Effector memory CD4-positive, alpha-beta T cell (primary cell): Measurements from ENCODE around the gene CABP4.

Experiments
- DNase-seq, 3 donors: peaks; one replicate each; pipeline ENCODE4 v3.0.0-alpha.2; 2020
- H3K27ac ChIP-seq: 2 replicates; pipeline ENCODE4 v1.7.0; 2013; ENCODE audit warnings: mild to moderate bottlenecking, low read length, moderate library complexity; ENCODE audit not compliant: insufficient read depth, poor library complexity, severe bottlenecking
- H3K27me3 ChIP-seq: replicated peaks from 2 replicates; pipeline ENCODE4 v1.7.0; 2013; ENCODE audit warnings: mild to moderate bottlenecking, low read length; ENCODE audit not compliant: insufficient read depth, control insufficient read depth, poor library complexity, severe bottlenecking
- H3K36me3 ChIP-seq: 2 replicates; pipeline ENCODE4 v1.7.0; 2013; ENCODE audit warnings: mild to moderate bottlenecking, low read length, moderate library complexity; ENCODE audit not compliant: control insufficient read depth, insufficient read depth
- H3K4me1 ChIP-seq: 2 replicates; pipeline ENCODE4 v1.7.0; 2013; ENCODE audit warnings: low read length, mild to moderate bottlenecking; ENCODE audit not compliant: control insufficient read depth, insufficient read depth, poor library complexity, severe bottlenecking
- H3K4me3 ChIP-seq: 2 replicates; pipeline ENCODE4 v1.7.0; 2013; ENCODE audit warnings: low read length, low read depth, mild to moderate bottlenecking; ENCODE audit not compliant: insufficient read depth, poor library complexity, severe bottlenecking
- H3K9me3 ChIP-seq: 2 replicates; pipeline ENCODE4 v1.7.0; 2013; ENCODE audit warnings: mild to moderate bottlenecking, low read length, moderate library complexity; ENCODE audit not compliant: control insufficient read depth

Gene CABP4

DNA sequence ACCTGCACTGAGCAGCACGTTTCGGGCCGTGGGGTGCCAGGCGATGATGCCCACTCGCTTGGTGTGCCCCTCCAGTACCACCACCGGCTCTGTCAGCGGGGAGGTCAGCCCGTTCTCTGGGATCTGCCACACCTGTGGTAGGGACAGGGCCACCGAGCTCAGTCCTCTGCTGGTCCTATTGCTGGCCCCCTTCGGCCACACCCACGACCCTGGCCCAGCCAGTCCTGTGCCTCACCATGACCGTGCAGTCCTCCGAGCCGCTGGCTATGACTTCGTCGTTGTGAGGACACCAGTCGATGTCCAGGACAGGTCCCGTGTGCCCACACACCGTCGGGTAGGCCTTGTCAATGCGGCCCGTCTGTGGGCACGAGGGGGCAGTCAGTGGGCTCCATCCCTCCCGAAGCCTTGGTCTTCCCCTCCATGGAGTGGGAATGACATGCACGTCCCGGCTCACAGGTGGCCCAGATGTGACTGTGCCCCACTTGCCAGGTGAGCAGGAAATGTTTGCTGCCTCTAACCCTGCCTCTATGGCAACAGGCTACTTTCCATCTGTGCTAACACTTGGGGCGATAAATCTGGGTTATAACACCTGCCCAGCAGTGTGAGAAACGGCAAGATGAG lies 13.3 kb upstream of the CABP4 start:
- Histone ChIP-seq H3K36me3 (no peaks in the 10 kb centered on the region), H3K9me3 (no peaks in the 10 kb centered on the region), H3K4me1 (peaks cover 60% of the 10 kb centered on the region), H3K4me3 (no peak overlapping the region), H3K27ac (peak overlapping the region; percentile 93), H3K27me3 (no peaks in the 10 kb centered on the region)
- no peak for DNase-seq

- H3K4me1 ChIP-seq, result peaks cover 69% of the 10 kb centered on the region
- no peak for DNase-seq
- peak overlapping the region; percentile 89 for H3K27ac ChIP-seq
- H3K4me3 ChIP-seq, result no peak overlapping the region
- no peaks in the 10 kb centered on the region for H3K36me3 ChIP-seq
- no peaks in the 10 kb centered on the region for H3K27me3 ChIP-seq
- H3K9me3 ChIP-seq, result no peaks in the 10 kb centered on the region
Observed at GRCh38 chr11:67442504-67443404, 12.4 kb upstream of the CABP4 start.

GRCh38 chr11:67445515-67445914 lies 9.6 kb upstream of the CABP4 start:
- no peaks in the 10 kb centered on the region for H3K27me3 ChIP-seq
- H3K4me3 ChIP-seq, result no peak overlapping the region
- no peaks in the 10 kb centered on the region for H3K9me3 ChIP-seq
- H3K4me1 ChIP-seq, result peaks cover 59% of the 10 kb centered on the region
- peak overlapping the region; percentile 89 for H3K27ac ChIP-seq
- no peaks in the 10 kb centered on the region for H3K36me3 ChIP-seq
- DNase-seq, result no peak

DNA sequence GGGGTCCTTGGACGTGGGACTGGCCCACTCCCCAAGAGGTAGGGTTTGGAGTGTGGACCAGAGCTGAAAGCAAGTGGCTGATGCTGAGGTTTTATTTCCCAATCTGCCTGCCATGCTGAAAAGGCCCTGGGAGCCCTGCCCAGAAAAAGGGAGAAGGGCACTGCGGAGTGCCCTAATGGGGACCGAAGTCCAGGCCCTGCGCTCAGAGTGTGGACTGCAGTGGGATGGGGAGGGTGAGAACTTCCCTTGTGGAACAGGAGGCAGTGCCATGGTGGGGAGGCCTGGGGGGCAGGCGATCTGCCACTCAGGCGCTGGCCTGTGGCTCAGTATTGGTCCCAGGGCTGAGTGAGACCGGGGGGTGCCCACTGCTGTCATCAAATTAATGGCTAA lies 6.9 kb upstream of the CABP4 start:
- no peak for DNase-seq
- Histone ChIP-seq H3K27me3 (no peaks in the 10 kb centered on the region), H3K27ac (no peak overlapping the region), H3K4me1 (peaks cover 44% of the 10 kb centered on the region), H3K4me3 (no peak overlapping the region), H3K36me3 (no peaks in the 10 kb centered on the region), H3K9me3 (no peaks in the 10 kb centered on the region)

DNA sequence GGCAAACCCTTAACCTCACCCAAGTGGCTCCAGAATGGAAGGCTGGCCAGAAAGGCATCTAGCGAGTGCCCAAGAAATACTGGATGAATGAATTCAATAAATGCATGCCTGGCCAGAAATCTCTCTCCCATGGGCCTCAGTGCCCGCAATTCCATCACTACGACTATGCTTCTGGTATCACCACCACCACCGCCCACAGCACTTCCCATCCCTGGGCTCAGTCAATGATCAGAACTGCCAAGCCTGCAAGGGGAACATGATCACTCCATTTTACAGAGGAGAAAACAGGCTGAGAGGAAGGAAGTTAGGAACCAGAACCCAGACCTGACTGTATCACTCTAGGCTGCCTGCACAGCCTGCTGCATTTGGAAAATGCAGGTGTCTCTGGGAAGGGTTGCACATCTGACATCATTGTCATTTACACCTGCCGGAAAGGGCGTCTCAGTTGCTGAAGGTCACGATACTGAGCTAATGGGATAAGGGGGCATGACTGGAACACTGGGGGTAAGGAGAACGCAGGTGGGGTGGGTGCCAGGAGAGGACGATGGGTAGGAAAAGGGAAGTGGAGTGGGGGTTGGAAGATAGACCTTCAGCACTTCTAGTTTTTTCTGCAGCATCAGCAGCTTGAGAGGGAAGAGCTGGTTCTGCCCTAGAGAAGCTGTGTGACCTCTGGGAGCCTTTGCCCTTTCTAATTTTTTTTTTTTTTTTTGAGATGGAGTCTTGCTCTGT lies 5.9 kb upstream of the CABP4 start:
- Histone ChIP-seq H3K4me1 (peaks cover 44% of the 10 kb centered on the region), H3K4me3 (no peak overlapping the region), H3K27me3 (no peaks in the 10 kb centered on the region), H3K27ac (no peak overlapping the region), H3K36me3 (no peaks in the 10 kb centered on the region), H3K9me3 (no peaks in the 10 kb centered on the region)
- no peak for DNase-seq

DNA sequence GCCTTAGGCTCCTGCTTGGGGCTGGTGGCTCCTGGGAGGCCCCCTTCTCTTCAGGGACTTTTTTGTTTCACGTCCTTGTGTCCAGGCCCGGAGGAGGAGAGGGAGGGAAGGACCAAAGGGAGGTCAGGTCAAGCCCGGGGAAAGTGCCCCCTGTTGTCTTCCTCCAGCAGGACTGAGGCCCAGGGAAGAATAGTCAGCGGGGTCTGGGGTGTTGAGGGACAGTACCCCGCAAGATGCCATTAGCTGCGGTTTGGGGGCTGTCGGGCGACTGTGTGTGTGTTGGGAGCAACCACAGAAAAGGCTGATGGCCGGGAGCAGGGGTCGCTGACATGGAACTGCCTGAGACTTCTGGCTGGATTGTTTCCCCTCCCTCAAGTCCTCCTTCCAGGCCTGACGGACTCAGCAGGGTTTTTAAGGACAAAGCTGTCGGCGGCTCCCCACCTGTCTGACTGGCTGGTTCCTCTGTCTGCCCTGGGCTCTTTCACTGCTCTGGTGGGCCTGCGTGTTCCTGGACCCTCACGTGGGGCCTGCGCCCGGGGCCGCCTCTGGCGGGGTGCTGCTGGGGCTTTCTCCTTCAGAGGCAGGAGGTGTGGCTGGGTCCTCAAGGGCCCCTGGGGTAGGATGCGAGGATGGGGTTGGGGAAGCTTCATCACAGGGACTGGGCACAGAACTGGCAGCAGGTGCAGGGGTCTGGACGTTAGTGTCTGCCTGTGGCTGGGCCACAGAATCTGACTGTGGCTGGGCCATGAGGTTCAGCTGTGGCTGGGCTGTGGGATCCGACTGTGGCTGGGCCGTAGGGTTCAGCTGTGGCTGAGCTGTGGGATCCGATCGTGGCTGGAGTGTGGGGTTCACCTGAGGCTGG lies 4.1 kb upstream of the CABP4 start:
- DNase-seq, result no peak
- no peaks in the 10 kb centered on the region for H3K27me3 ChIP-seq
- no peak overlapping the region for H3K4me3 ChIP-seq
- no peaks in the 10 kb centered on the region for H3K36me3 ChIP-seq
- H3K27ac ChIP-seq, result no peak overlapping the region
- H3K4me1 ChIP-seq, result peaks cover 26% of the 10 kb centered on the region
- no peaks in the 10 kb centered on the region for H3K9me3 ChIP-seq

- H3K27ac ChIP-seq, result no peak overlapping the region
- H3K27me3 ChIP-seq, result no peaks in the 10 kb centered on the region
- no peak overlapping the region for H3K4me3 ChIP-seq
- DNase-seq, result no peak
- no peaks in the 10 kb centered on the region for H3K36me3 ChIP-seq
- H3K9me3 ChIP-seq, result no peaks in the 10 kb centered on the region
- peaks cover 22% of the 10 kb centered on the region for H3K4me1 ChIP-seq
Observed at GRCh38 chr11:67451658-67451976, 3.5 kb upstream of the CABP4 start.

GRCh38 chr11:67452141-67452952 lies 2.8 kb upstream of the CABP4 start, which contains the start of gene GPR152:
Gene GPR152, minus strand, starts transcription at chr11:67452729. Its CDS starts 5 bp downstream, at chr11:67452724.
- no peaks in the 10 kb centered on the region for H3K9me3 ChIP-seq
- DNase-seq, result no peak
- no peak within 1 kb of the TSS for H3K4me3 ChIP-seq

More at GRCh38 chr11:67452141-67452952, 2.8 kb upstream of the CABP4 start, which contains the start of gene GPR152:
- peaks cover 15% of the 10 kb centered on the region for H3K4me1 ChIP-seq
- H3K36me3 ChIP-seq, result no peaks in the 10 kb centered on the region
- no peaks in the 10 kb centered on the region for H3K27me3 ChIP-seq
- H3K27ac ChIP-seq, result no peak within 1 kb of the TSS
